Measurements from ENCODE around the gene OR5B12. TPM values are rescaled to one million over a fixed set of nuclear protein-coding genes. Genes with fewer than 3 reads are reported as not detected.

OR5B12 gene
- total and polyA plus RNA-seq, 2 of the 8 experiments (the other 6 are each of a cell fraction or from before 2014, with no cell fraction given), result not detected

- Histone ChIP-seq H3K56ac (replicated peaks; ENCODE audit: insufficient read length, low read depth, low read length) (no peak overlapping the region), H2BK120ac (replicated peaks; ENCODE audit: low read depth, low read length) (no peak overlapping the region), H2BK12ac (ENCODE audit: low read depth, low read length) (no peak overlapping the region), H2BK20ac (ENCODE audit: low read length) (no peak overlapping the region), H4K20me1 (replicated peaks in 1 of 2; ENCODE audit: control insufficient read depth in 1 of 2, insufficient read depth in 2 of 2, low read length in 2 of 2) (no peaks in the 10 kb centered on the region), H3K9me3 (ENCODE audit: insufficient read depth in 2 of 2, low read depth in 1 of 2, low read length in 1 of 2) (peaks cover 0 to 2% of the 10 kb centered on the region in 2 experiments; a peak in 1 of 4 replicates), H4K91ac (replicated peaks; ENCODE audit: insufficient read length, low read length) (no peak overlapping the region), H3K23ac (ENCODE audit: insufficient read length) (no peak overlapping the region), H3K79me1 (ENCODE audit: low read depth, low read length) (no peaks in the 10 kb centered on the region), H2BK15ac (ENCODE audit: low read length) (no peak overlapping the region), H3K4me1 (replicated peaks in 1 of 4; ENCODE audit: control insufficient read depth in 3 of 4, insufficient read depth in 4 of 4, low read length in 3 of 4) (no peaks in the 10 kb centered on the region), H3K4me3 (ENCODE audit: extremely low read depth in 1 of 4, insufficient read depth in 2 of 4, low read depth in 3 of 4, low read length in 4 of 4) (no peak overlapping the region), H3K18ac (ENCODE audit: extremely low read depth, low read length) (no peak overlapping the region), H2BK5ac (ENCODE audit: low read depth, low read length) (no peak overlapping the region), H4K5ac (ENCODE audit: insufficient read length, low read depth, low read length) (no peak overlapping the region), H3K4me2 (ENCODE audit: insufficient read depth in 1 of 2, low read depth in 2 of 2, low read length in 2 of 2) (no peak overlapping the region), H3K79me2 (ENCODE audit: control insufficient read depth in 1 of 2, insufficient read depth in 2 of 2, low read length in 2 of 2) (no peaks in the 10 kb centered on the region), H3K36me3 (ENCODE audit: control insufficient read depth in 2 of 4, insufficient read depth in 4 of 4, low read length in 3 of 4) (no peaks in the 10 kb centered on the region), H3K27ac (ENCODE audit: low read depth, low read length) (no peak overlapping the region), H3K23me2 (ENCODE audit: low read depth, low read length) (no peaks in the 10 kb centered on the region), H4K8ac (ENCODE audit: extremely low read depth, insufficient read depth, low read length) (no peak overlapping the region), H2AK5ac (ENCODE audit: low read depth, low read length) (no peak overlapping the region), H2AFZ (ENCODE audit: low read length) (no peak overlapping the region), H3K9ac (replicated peaks in 1 of 4; ENCODE audit: extremely low read depth in 1 of 4, low read depth in 3 of 4, low read length in 3 of 4) (no peak overlapping the region), H3K14ac (ENCODE audit: insufficient read length) (no peak overlapping the region), H3K4ac (replicated peaks; ENCODE audit: insufficient read length, low read depth, low read length) (no peak overlapping the region), H3K27me3 (replicated peaks in 1 of 4; ENCODE audit: control insufficient read depth in 3 of 4, extremely low read depth in 1 of 4, insufficient read depth in 3 of 4, low read length in 3 of 4) (no peaks in the 10 kb centered on the region)
- DNase-seq (ENCODE audit: low read depth in 1 of 2, low spot score in 2 of 2) (no peak), FAIRE-seq (no peak)
- ChIA-PET POLR2A (ENCODE audit: partially characterized antibody) (no interaction called here), CTCF (ENCODE audit: partially characterized antibody) (no interaction called here)
- TF ChIP-seq KDM5A (IDR thresholded peaks at IDR 0.05; ENCODE audit: low read length) (no peak), POLR2AphosphoS5 (IDR thresholded peaks at IDR 0.05; ENCODE audit: low read depth, low read length) (no peak), HDAC6 (IDR thresholded peaks at IDR 0.05; ENCODE audit: low read depth, low read length) (no peak), EZH2 (IDR thresholded peaks at IDR 0.05; ENCODE audit: low read depth, low read length, severe bottlenecking) (no peak), RBBP5 (IDR thresholded peaks at IDR 0.05; ENCODE audit: borderline replicate concordance, low read depth, low read length) (no peak), RFX5 (IDR thresholded peaks at IDR 0.05; ENCODE audit: borderline replicate concordance, low read depth, low read length) (no peak), EP300 (IDR thresholded peaks at IDR 0.05; ENCODE audit: borderline replicate concordance in 1 of 2, low read depth in 2 of 2, low read length in 2 of 2) (no peak), TBP (IDR thresholded peaks at IDR 0.05; ENCODE audit: low read depth, low read length) (no peak), SIX5 (IDR thresholded peaks at IDR 0.05; ENCODE audit: low read depth, low read length) (no peak), BRCA1 (IDR thresholded peaks at IDR 0.05; ENCODE audit: low read depth, low read length) (no peak), CTCF (IDR thresholded peaks at IDR 0.05; ENCODE audit: control extremely low read depth in 1 of 3, insufficient read depth in 1 of 3, low read depth in 1 of 3, low read length in 3 of 3) (no peak), GTF2F1 (IDR thresholded peaks at IDR 0.05; ENCODE audit: borderline replicate concordance, low read depth, low read length) (no peak), TEAD4 (IDR thresholded peaks at IDR 0.05; ENCODE audit: low read depth, low read length) (no peak), RXRA (IDR thresholded peaks at IDR 0.05; ENCODE audit: insufficient read depth, low read depth, low read length) (no peak)
Measured at GRCh38 chr11:58487170-58487569, 45.1 kb upstream of the OR5B12 start.
